SK-N-MC (cell line): ENCODE results near the gene CFAP299.

Experiments
- EZH2 ChIP-seq: fragments of 200-600 bp; sonication (generic); IDR thresholded peaks from one replicate; pipeline ENCODE4 v1.6.1; 2017; ENCODE audit warnings: antibody characterized with exemption
- POLR2AphosphoS5 ChIP-seq: IDR thresholded peaks from 2 replicates; pipeline ENCODE4 v1.6.1; 2012; ENCODE audit warnings: mild to moderate bottlenecking, low read depth, low read length, borderline replicate concordance

DNA sequence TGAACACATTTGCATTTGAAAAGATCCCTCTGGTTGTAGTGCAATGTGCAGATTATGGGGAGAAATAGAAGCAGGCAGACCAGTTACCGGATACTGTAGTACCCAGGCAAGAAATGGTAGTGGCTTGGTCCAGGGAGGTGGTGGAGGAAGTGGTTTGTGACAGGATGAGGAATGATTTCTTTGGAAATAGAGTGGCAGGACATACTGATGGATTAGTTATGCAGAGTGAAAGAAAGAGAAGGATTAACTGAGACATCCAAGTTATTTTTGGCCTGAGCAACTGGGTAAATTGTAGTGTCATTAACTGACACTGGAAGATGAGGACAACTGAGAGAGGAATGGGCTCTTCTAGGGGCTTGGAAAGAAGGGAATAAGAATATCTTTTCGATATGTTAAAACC lies 139.7 kb downstream of the CFAP299 start:
- no peak for TF ChIP-seq EZH2
- no peak for TF ChIP-seq POLR2AphosphoS5
